OCI-LY1 (cell line): ENCODE data around the gene TK2.

Experiments used
- H2AFZ ChIP-seq: fragments of 200-600 bp; sonication (generic), shearing (Covaris generic); 2 replicates; pipeline ENCODE4 v1.6.0; 2014; ENCODE audit warnings: antibody characterized with exemption, mild to moderate bottlenecking, low read length
- H3F3A ChIP-seq: fragments of 200-600 bp; sonication (generic), shearing (Covaris generic); 2 replicates; pipeline ENCODE4 v1.6.0; 2014; ENCODE audit warnings: mild to moderate bottlenecking, antibody characterized with exemption, low read length, moderate library complexity; ENCODE audit not compliant: insufficient read depth
- H3K27ac ChIP-seq: fragments of 200-600 bp; sonication (generic); 2 replicates; pipeline ENCODE4 v1.5.1; 2014; ENCODE audit warnings: low read length, mixed run types, mild to moderate bottlenecking, low read depth; ENCODE audit not compliant: poor library complexity, severe bottlenecking
- H3K27me3 ChIP-seq: fragments of 200-600 bp; sonication (generic); 2 replicates; pipeline ENCODE4 v1.6.0; 2014; ENCODE audit warnings: antibody characterized with exemption, mild to moderate bottlenecking, low read length, moderate library complexity; ENCODE audit not compliant: insufficient read depth
- H3K36me3 ChIP-seq: fragments of 200-600 bp; sonication (generic); 2 replicates; pipeline ENCODE4 v1.6.1; 2014; ENCODE audit warnings: mild to moderate bottlenecking, antibody characterized with exemption, low read length, moderate library complexity, mixed read lengths; ENCODE audit not compliant: insufficient read depth
- H3K4me1 ChIP-seq: fragments of 200-600 bp; sonication (generic); 2 replicates; pipeline ENCODE4 v1.5.1; 2014; ENCODE audit warnings: mild to moderate bottlenecking, low read length, moderate library complexity; ENCODE audit not compliant: insufficient read depth, severe bottlenecking
- H3K4me2 ChIP-seq: fragments of 200-600 bp; sonication (generic), shearing (Covaris generic); 2 replicates; pipeline ENCODE4 v1.6.1; 2014; ENCODE audit warnings: low read length
- H3K4me3 ChIP-seq: fragments of 200-600 bp; sonication (generic); 2 replicates; pipeline ENCODE4 v1.5.1; 2014; ENCODE audit warnings: low read length, low read depth, mild to moderate bottlenecking, mixed read lengths; ENCODE audit not compliant: poor library complexity, severe bottlenecking
- H3K79me2 ChIP-seq: fragments of 200-600 bp; shearing (Covaris generic); 2 replicates; pipeline ENCODE4 v1.6.1; 2016; ENCODE audit warnings: mixed run types, low read length, mixed read lengths; ENCODE audit not compliant: insufficient read depth
- H3K9ac ChIP-seq: fragments of 200-600 bp; sonication (generic), shearing (Covaris generic); 2 replicates; pipeline ENCODE4 v1.6.1; 2014; ENCODE audit warnings: mild to moderate bottlenecking, low read length, mixed read lengths
- H3K9me2 ChIP-seq: fragments of 200-600 bp; sonication (generic), shearing (Covaris generic); 2 replicates; pipeline ENCODE4 v1.6.1; 2014; ENCODE audit warnings: low read depth, mild to moderate bottlenecking, low read length, mixed read lengths
- H3K9me3 ChIP-seq: fragments of 200-600 bp; shearing (Covaris generic); 2 replicates; pipeline ENCODE4 v1.6.1; 2014; ENCODE audit warnings: low read length, mixed read lengths
- H4K20me1 ChIP-seq: fragments of 200-600 bp; sonication (generic), shearing (Covaris generic); 2 replicates; pipeline ENCODE4 v1.6.0; 2016; ENCODE audit warnings: mild to moderate bottlenecking, low read length; ENCODE audit not compliant: insufficient read depth
- EZH2 ChIP-seq: fragments of 200-600 bp; sonication (generic), shearing (Covaris generic); IDR thresholded peaks from 2 replicates; pipeline ENCODE4 v1.8.0; 2017; ENCODE audit warnings: borderline replicate concordance, mixed run types, mild to moderate bottlenecking, antibody characterized with exemption, low read length, moderate library complexity, mixed read lengths
- TF ChIP-seq, protein P1 (sequence below): fragments of 200-600 bp; sonication (generic), shearing (Covaris generic); IDR thresholded peaks from 2 replicates; pipeline ENCODE4 v1.5.1; 2017; ENCODE audit warnings: mild to moderate bottlenecking, antibody characterized with exemption, low read length, moderate library complexity, mixed read lengths

TK2 gene

DNA sequence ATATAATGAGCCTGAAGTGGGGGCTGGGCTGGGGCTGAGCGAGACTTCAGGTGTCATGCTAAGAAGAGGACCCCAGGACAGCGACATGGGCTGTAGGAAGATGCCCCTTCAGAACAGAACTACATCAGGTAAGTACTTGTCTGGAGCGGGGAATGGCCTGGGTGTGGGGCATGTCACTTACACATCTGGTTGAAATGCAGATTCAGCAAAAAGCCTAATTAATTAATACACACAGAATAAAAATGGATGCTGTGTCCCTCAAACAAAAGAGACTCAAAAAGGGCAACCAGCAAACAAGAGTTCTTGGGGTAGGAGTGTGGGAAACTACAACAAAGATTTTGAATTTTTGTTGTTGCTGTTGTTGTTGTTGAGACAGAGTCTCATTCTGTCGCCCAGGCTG, 41.1 kb upstream of the TK2 start:
- H3K27me3 ChIP-seq, result no peaks in the 10 kb centered on the region
- no peaks in the 10 kb centered on the region for H4K20me1 ChIP-seq
- H3F3A ChIP-seq, result no peaks in the 10 kb centered on the region
- TF ChIP-seq, protein P1, sequence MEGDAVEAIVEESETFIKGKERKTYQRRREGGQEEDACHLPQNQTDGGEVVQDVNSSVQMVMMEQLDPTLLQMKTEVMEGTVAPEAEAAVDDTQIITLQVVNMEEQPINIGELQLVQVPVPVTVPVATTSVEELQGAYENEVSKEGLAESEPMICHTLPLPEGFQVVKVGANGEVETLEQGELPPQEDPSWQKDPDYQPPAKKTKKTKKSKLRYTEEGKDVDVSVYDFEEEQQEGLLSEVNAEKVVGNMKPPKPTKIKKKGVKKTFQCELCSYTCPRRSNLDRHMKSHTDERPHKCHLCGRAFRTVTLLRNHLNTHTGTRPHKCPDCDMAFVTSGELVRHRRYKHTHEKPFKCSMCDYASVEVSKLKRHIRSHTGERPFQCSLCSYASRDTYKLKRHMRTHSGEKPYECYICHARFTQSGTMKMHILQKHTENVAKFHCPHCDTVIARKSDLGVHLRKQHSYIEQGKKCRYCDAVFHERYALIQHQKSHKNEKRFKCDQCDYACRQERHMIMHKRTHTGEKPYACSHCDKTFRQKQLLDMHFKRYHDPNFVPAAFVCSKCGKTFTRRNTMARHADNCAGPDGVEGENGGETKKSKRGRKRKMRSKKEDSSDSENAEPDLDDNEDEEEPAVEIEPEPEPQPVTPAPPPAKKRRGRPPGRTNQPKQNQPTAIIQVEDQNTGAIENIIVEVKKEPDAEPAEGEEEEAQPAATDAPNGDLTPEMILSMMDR, result no peak
- no peak for TF ChIP-seq EZH2
- H3K79me2 ChIP-seq, result no peaks in the 10 kb centered on the region
- H3K27ac ChIP-seq, result no peak overlapping the region
- H2AFZ ChIP-seq, result no peak overlapping the region
- H3K4me1 ChIP-seq, result peaks cover 9% of the 10 kb centered on the region
- no peak overlapping the region for H3K4me2 ChIP-seq
- no peak overlapping the region for H3K4me3 ChIP-seq
- no peaks in the 10 kb centered on the region for H3K36me3 ChIP-seq
- H3K9ac ChIP-seq, result no peak overlapping the region
- H3K9me2 ChIP-seq, result no peaks in the 10 kb centered on the region
- H3K9me3 ChIP-seq, result no peaks in the 10 kb centered on the region

DNA sequence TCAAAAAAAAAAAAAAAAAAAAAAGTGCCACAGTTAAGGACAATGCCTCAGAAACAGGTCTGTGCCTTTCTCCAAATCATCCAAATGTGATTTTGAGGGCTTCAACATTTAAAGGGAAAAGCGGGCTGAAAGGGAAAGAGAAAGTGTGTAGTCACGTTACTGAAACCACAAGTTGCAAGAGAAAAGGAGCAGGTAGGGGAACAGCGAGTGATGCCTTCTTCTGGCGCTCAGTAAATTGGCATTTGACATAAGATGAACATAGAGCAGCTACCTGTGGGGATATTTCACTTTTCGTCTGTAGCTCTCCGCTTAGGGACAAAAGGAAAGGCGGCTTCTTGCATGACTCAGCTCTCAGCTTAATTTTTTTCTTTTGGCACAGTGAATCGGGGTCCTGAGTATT, 40.4 kb upstream of the TK2 start:
- no peak overlapping the region for H3K27ac ChIP-seq
- H3K9ac ChIP-seq, result no peak overlapping the region; the same call in 1 of the 2 replicates
- H2AFZ ChIP-seq, result no peak overlapping the region
- peak overlapping the region; percentile 21 for H3K4me3 ChIP-seq
- H3K36me3 ChIP-seq, result no peaks in the 10 kb centered on the region
- no peaks in the 10 kb centered on the region for H4K20me1 ChIP-seq
- no peaks in the 10 kb centered on the region for H3K9me3 ChIP-seq
- TF ChIP-seq, protein P1, result no peak
- no peak for TF ChIP-seq EZH2
- H3K4me2 ChIP-seq, result peak overlapping the region; percentile 62
- H3K27me3 ChIP-seq, result no peaks in the 10 kb centered on the region
- no peaks in the 10 kb centered on the region for H3K9me2 ChIP-seq
- peaks cover 9% of the 10 kb centered on the region for H3K4me1 ChIP-seq
- H3K79me2 ChIP-seq, result no peaks in the 10 kb centered on the region
- no peaks in the 10 kb centered on the region for H3F3A ChIP-seq

DNA sequence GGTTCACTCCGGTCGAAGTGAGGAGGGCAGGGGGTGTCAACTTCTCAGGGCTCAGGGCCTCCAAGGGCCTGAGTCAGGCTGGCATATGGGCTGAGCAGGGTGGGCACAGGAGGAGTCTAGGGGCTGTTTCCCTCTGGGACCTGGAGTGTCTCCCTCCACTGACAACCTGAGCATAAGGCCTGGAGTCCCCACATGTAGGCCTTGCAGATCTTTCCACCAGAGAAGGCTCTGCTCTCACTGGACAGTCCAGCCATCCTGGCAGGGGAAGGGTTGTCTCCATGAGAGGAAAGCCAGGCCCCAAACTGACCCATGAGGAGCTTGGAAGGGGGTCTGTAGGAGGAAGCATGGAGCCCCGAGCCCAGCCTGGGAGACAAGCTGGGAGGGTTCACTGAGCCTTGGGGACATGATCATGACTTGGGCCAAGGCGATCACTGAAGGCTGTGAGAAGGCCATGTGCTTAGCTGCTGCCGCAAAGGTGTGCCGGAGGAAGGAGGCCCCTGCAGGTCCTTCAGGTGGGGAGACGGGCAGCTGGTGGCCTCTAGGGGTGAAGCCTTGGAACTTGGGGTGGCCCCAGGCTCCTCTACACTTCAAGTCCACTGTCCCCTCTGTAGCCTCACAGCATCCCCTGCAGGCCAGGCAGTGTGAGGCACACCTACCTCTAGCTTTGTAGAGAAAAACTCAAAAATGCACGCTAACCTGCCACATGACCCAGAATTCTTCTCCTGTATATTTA, 39.2 kb upstream of the TK2 start:
- TF ChIP-seq, protein P1, result peak; percentile 85
- TF ChIP-seq EZH2, result no peak

More for the DNA sequence above, 39.2 kb upstream of the TK2 start:
- H3K9me3 ChIP-seq, result no peaks in the 10 kb centered on the region
- H3K36me3 ChIP-seq, result no peaks in the 10 kb centered on the region
- H2AFZ ChIP-seq, result no peak overlapping the region
- H3K4me3 ChIP-seq, result no peak overlapping the region
- H3K27ac ChIP-seq, result no peak overlapping the region
- no peaks in the 10 kb centered on the region for H3K9me2 ChIP-seq
- peaks cover 9% of the 10 kb centered on the region for H3K4me1 ChIP-seq
- H3K79me2 ChIP-seq, result no peaks in the 10 kb centered on the region
- H3K27me3 ChIP-seq, result no peaks in the 10 kb centered on the region
- H3K9ac ChIP-seq, result no peak overlapping the region
- H3F3A ChIP-seq, result no peaks in the 10 kb centered on the region
- H4K20me1 ChIP-seq, result no peaks in the 10 kb centered on the region
- no peak overlapping the region for H3K4me2 ChIP-seq
